Fibroblast of lung (primary cell): Measurements from ENCODE around the gene ONECUT3. TPM values are rescaled to one million over a fixed set of nuclear protein-coding genes. Genes with fewer than 3 reads are reported as not detected.
"Not testable (repeated sequence)": the region's sequence is repeated elsewhere in the genome, so short reads cannot be mapped to it uniquely, and the experiment has no call there.

Experiments used
- DNase-seq, 2 donors: peaks; one replicate each; pipeline versions ENCODE4 v3.0.0 to v3.0.0-alpha.2; 2010; ENCODE audit warnings: low read depth in 2 of 2
- H2AFZ ChIP-seq: 2 replicates; pipeline ENCODE4 v1.5.1; 2012; ENCODE audit warnings: low read length, control low read depth, inconsistent platforms
- H3K27ac ChIP-seq: 2 replicates; pipeline ENCODE4 v1.5.1; 2011; ENCODE audit warnings: low read length, control low read depth; ENCODE audit not compliant: insufficient read depth
- H3K27me3 ChIP-seq: 2 replicates; pipeline ENCODE4 v1.5.1; 2011; ENCODE audit warnings: mild to moderate bottlenecking, low read length; ENCODE audit not compliant: control insufficient read depth, insufficient read depth
- H3K36me3 ChIP-seq: 2 replicates; pipeline ENCODE4 v1.5.1; 2011; ENCODE audit warnings: low read length; ENCODE audit not compliant: control insufficient read depth, insufficient read depth
- H3K4me1 ChIP-seq: 2 replicates; pipeline ENCODE4 v1.5.1; 2011; ENCODE audit warnings: low read length; ENCODE audit not compliant: control insufficient read depth, insufficient read depth; ENCODE audit errors: extremely low read depth
- H3K4me2 ChIP-seq: 2 replicates; pipeline ENCODE4 v1.5.1; 2011; ENCODE audit warnings: low read length, control low read depth; ENCODE audit not compliant: insufficient read depth; ENCODE audit errors: extremely low read depth
- H3K4me3 ChIP-seq, 4 experiments: fragments of 200-600 bp in 1 of 4; sonication (generic) in 1 of 4; replicated peaks in 1 of 4; 2 replicates each; pipeline ENCODE4 v1.5.1; 2011 to 2016; ENCODE audit warnings: low read length in 4 of 4, low read depth in 3 of 4, mild to moderate bottlenecking in 3 of 4, control low read depth in 2 of 4, inconsistent platforms in 1 of 4, mixed read lengths in 1 of 4; ENCODE audit not compliant: insufficient read depth in 1 of 4; ENCODE audit errors: control extremely low read depth in 1 of 4
- H3K79me2 ChIP-seq: 2 replicates; pipeline ENCODE4 v1.5.1; 2012; ENCODE audit warnings: mild to moderate bottlenecking, low read length, inconsistent platforms; ENCODE audit not compliant: control insufficient read depth, insufficient read depth
- H3K9ac ChIP-seq: 2 replicates; pipeline ENCODE4 v1.5.1; 2011; ENCODE audit warnings: mild to moderate bottlenecking, low read length, control low read depth; ENCODE audit not compliant: insufficient read depth
- H3K9me3 ChIP-seq: 2 replicates; pipeline ENCODE4 v1.5.1; 2012; ENCODE audit warnings: low read depth, low read length; ENCODE audit not compliant: control insufficient read depth, insufficient read depth
- H4K20me1 ChIP-seq: 2 replicates; pipeline ENCODE4 v1.5.1; 2011; ENCODE audit warnings: low read length; ENCODE audit not compliant: control insufficient read depth, insufficient read depth; ENCODE audit errors: extremely low read depth
- CTCF ChIP-seq, 2 donors: IDR thresholded peaks in 1 of 2; conservative IDR thresholded peaks in 1 of 2; 1 replicate in 1 of 2; 2 replicates in 1 of 2; pipeline ENCODE4 v1.5.1; 2011 to 2012; ENCODE audit warnings: low read length in 2 of 2, control low read depth in 1 of 2, inconsistent platforms in 1 of 2, low read depth in 1 of 2, mild to moderate bottlenecking in 1 of 2
- EZH2 ChIP-seq: IDR thresholded peaks from 2 replicates; pipeline ENCODE4 v1.5.1; 2012; ENCODE audit warnings: low read length, control low read depth, mild to moderate bottlenecking; ENCODE audit errors: missing control alignments
- polyA plus RNA-seq, 2 donors: library from polyadenylated mRNA; depleted of rRNA in 1 of 2; stranded (reverse) in 1 of 2; unstranded in 1 of 2; fragments of >200 nt; gene quantifications; 2 replicates each; pipeline ENCODE4 v1.2.1, GENCODE V29; 2011 to 2012; ENCODE audit warnings: missing spikeins in 1 of 2
- total RNA-seq: library from RNA; depleted of rRNA; stranded (reverse); fragments of >200 nt; gene quantifications from 2 replicates; pipeline ENCODE4 v1.2.1, GENCODE V29; 2014

The ONECUT3 gene
- total and polyA plus RNA-seq, 2 donors (not counting 1 experiment from before 2014, with no cell fraction given), result not detected

GRCh38 chr19:1794424-1795172 lies 41.3 kb downstream of the ONECUT3 start:
- Histone ChIP-seq H4K20me1 (no peaks in the 10 kb centered on the region), H3K27ac (no peak overlapping the region), H3K4me1 (no peaks in the 10 kb centered on the region), H3K4me2 (no peak overlapping the region), H3K4me3 (no peak overlapping the region), H2AFZ (no peak overlapping the region), H3K27me3 (no peaks in the 10 kb centered on the region), H3K9me3 (no peaks in the 10 kb centered on the region), H3K9ac (no peak overlapping the region), H3K36me3 (no peaks in the 10 kb centered on the region), H3K79me2 (no peaks in the 10 kb centered on the region)
- TF ChIP-seq CTCF (conservative IDR thresholded peaks at IDR 0.05 in 1 of 2, IDR thresholded peaks at IDR 0.05 in 1 of 2; ENCODE audit: low read depth in 1 of 2, low read length in 2 of 2) (no peak), EZH2 (no peak)
- DNase-seq, result peak in 1 of 2 donors; percentile 23

GRCh38 chr19:1796395-1797142 lies 43.3 kb downstream of the ONECUT3 start:
- H3K27me3 ChIP-seq, result no peaks in the 10 kb centered on the region
- H3K4me1 ChIP-seq, result no peaks in the 10 kb centered on the region
- DNase-seq, result no peak
- no peak overlapping the region for H3K27ac ChIP-seq
- TF ChIP-seq EZH2, result no peak
- no peak for TF ChIP-seq CTCF (conservative IDR thresholded peaks at IDR 0.05 in 1 of 2, IDR thresholded peaks at IDR 0.05 in 1 of 2; ENCODE audit: low read depth in 1 of 2, low read length in 2 of 2)
- no peaks in the 10 kb centered on the region for H3K36me3 ChIP-seq
- no peaks in the 10 kb centered on the region for H3K9me3 ChIP-seq
- no peak overlapping the region for H3K4me2 ChIP-seq
- no peak overlapping the region for H3K9ac ChIP-seq
- no peaks in the 10 kb centered on the region for H3K79me2 ChIP-seq
- no peaks in the 10 kb centered on the region for H4K20me1 ChIP-seq
- H3K4me3 ChIP-seq, result no peak overlapping the region
- no peak overlapping the region for H2AFZ ChIP-seq

- H3K36me3 ChIP-seq, H3K27me3 ChIP-seq, H3K4me1 ChIP-seq, H3K4me3 ChIP-seq, H3K4me2 ChIP-seq, H4K20me1 ChIP-seq, H3K9me3 ChIP-seq, H3K27ac ChIP-seq, DNase-seq, H3K9ac ChIP-seq, H2AFZ ChIP-seq, H3K79me2 ChIP-seq: not testable (repeated sequence)
These were observed 44.0 kb downstream of the ONECUT3 start for GRCh38 chr19:1797313-1797712.
